ENCODE measurements around the gene ATP9A. TPM values are rescaled to one million over a fixed set of nuclear protein-coding genes. Genes with fewer than 3 reads are reported as not detected.

ATP9A gene
- 13.0 to 20.1 TPM (median 18.0 TPM) in 5 replicates for total RNA-seq (2022; extraction: Qiagen RNA extraction)

GRCh38 chr20:51767867-51768758 is at the start of gene ATP9A:
Gene ATP9A, minus strand, starts transcription at chr20:51768390. Its CDS starts 21 bp downstream, at chr20:51768369.

GRCh38 chr20:51802170-51802751 is 34.1 kb upstream of the ATP9A start, which contains the start of gene SALL4:
Gene SALL4, minus strand, starts transcription at chr20:51802521. Its CDS starts 113 bp downstream, at chr20:51802408.

Other genes with a start within 250 kb of the ATP9A start
- 6.7 to 12.0 TPM (median 9.8 TPM) in 5 replicates for gene NFATC2, start 225.7 kb downstream of the ATP9A start, total RNA-seq (2022; extraction: Qiagen RNA extraction)
- 0.68 to 1.6 TPM (median 1.3 TPM) in 5 replicates for gene SALL4, start 34.1 kb upstream of the ATP9A start, total RNA-seq (2022; extraction: Qiagen RNA extraction)

All from A549 treated with dexamethasone at 1 μM for 4 hours (cell line).